OCI-LY1 (cell line): Measurements from ENCODE around the gene CTSD.

Experiments
- CTCF ChIP-seq: fragments of 200-600 bp; sonication (generic), shearing (Covaris generic); IDR thresholded peaks from 2 replicates; pipeline ENCODE4 v1.5.1; 2017; ENCODE audit warnings: mild to moderate bottlenecking, antibody characterized with exemption, low read length, moderate library complexity, mixed read lengths
- EZH2 ChIP-seq: fragments of 200-600 bp; sonication (generic), shearing (Covaris generic); IDR thresholded peaks from 2 replicates; pipeline ENCODE4 v1.8.0; 2017; ENCODE audit warnings: borderline replicate concordance, mixed run types, mild to moderate bottlenecking, antibody characterized with exemption, low read length, moderate library complexity, mixed read lengths

GRCh38 chr11:1742371-1742770 lies 21.4 kb downstream of the CTSD start:
- TF ChIP-seq CTCF, result no peak
- TF ChIP-seq EZH2, result no peak
